H4 (cell line): Measurements from ENCODE around the gene SRPX2. TPM values are rescaled to one million over a fixed set of nuclear protein-coding genes. Genes with fewer than 3 reads are reported as not detected.
"Not testable (repeated sequence)": the region's sequence is repeated elsewhere in the genome, so short reads cannot be mapped to it uniquely, and the experiment has no call there.

Experiments used
- DNase-seq: peaks from one replicate; pipeline ENCODE4 v3.0.0-alpha.2; 2015; ENCODE audit warnings: low spot score
- total RNA-seq: library from RNA; depleted of rRNA; stranded (reverse); fragments of >200 nt; shearing (Covaris generic); gene quantifications from 2 replicates; pipeline ENCODE4 v1.2.3, GENCODE V29; 2014; rRNA removed

The SRPX2 gene
- total RNA-seq, 1 experiment from 2014 or later, result 27.9 TPM

- DNase-seq, result no peak
Observed at GRCh38 chrX:100696699-100697351, 52.8 kb downstream of the SRPX2 start.

DNA sequence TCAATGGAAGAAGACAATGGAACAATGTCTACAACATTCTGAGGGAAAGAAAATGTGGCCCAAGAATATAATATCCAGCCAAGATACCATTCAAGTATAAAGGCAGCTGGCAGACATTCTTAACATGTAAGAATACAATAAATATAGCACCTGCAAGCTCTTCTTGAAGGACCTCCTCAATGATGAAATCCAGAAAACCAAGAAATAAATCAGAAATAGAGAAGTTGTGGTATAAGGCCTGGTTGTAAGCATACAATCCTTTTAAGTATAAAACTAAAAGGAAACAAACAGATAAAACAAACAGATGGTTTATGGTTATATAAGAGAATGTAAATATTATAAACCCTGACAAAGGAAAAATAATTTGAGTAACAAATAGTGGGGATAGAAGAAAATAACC is 54.6 kb downstream of the SRPX2 start:
- DNase-seq, result no peak

GRCh38 chrX:100700809-100701208 is 56.8 kb downstream of the SRPX2 start:
- no peak for DNase-seq

DNA sequence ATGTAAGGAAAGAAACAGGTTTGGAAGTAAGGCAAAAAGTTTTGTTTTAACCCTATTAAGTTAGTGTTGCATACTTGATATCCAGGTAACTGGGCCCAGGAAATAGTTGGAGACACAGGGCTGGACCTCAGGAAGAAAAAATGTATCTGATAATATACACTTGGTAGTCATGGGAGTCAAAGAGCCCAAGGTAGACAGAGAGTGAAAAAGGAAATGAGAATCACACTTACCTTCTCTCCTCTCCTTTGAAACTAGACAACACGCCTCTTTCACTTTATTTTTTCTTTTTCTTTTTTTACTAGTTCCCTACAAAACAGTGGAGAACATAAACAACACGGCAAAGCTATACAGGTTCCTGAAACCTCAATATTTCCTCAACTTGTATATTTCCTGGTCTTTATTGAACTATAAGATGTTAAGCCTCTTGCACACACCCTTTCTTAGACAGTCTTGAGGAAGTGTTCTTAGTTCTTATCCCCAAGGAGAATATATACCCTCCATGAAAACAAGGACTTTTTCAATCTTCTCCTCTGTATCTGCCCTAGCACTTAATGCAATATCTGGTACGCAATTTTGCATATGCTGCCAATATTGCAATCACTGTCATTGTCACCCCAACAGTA is 60.7 kb downstream of the SRPX2 start:
- no peak for DNase-seq

- no peak for DNase-seq
Observed at GRCh38 chrX:100710816-100711215, 66.8 kb downstream of the SRPX2 start.

GRCh38 chrX:100717363-100717762 is 73.4 kb downstream of the SRPX2 start:
- DNase-seq, result no peak

DNA sequence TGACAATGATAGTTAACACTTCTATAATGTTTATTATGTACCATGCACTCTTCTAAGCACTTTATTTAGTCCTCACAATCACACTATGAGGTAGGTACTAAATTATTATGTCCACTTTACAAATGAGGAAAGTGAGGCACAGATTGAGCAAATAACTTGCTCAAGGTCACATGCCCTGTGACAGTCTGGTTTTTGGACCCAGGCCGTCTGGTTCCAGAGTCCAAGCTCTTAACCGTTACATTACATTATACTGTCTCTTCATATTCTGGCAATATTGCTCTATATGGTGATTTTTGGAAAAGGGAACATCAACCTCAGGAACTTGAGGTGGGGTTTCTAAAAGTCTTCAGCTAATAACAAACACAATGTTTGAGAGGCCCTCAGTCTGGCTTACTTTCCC is 75.1 kb downstream of the SRPX2 start:
- no peak for DNase-seq

DNA sequence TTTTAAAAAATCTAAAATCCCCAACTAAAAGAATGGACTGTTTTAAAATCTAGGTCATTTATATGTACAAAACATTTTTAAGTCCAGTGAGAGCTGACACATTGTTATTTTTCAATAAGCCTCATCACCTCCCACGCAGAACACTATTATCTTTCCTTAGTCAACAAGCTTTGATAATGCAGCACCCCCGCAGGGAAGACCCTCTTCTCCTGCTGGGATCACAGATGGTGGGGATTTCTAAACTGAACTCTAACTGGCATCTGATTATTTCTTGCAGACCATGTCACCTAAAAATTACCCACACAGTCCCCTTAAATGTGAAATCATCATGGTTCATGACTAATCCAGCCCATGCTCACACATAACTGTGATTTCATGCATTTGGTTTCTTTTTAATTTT is 76.3 kb downstream of the SRPX2 start:
- no peak for DNase-seq

DNA sequence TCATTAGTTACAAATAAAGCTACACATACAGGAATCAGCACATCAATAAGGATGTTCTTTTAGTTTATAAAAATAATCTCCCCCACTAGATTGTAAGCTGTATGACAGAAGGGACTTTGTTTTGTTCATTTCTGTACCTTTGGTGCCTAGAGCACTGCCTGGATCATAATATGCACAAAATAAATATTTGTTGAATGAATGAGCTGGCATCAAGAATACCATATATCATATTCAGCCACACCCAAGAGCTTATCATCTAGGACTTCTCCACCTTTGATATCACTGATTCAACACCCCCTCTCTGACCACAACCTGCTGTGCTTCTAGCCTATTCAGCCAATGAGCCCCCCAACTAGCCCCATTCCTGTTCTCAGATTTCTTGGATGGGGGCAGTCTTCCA is 77.3 kb downstream of the SRPX2 start:
- no peak for DNase-seq

DNA sequence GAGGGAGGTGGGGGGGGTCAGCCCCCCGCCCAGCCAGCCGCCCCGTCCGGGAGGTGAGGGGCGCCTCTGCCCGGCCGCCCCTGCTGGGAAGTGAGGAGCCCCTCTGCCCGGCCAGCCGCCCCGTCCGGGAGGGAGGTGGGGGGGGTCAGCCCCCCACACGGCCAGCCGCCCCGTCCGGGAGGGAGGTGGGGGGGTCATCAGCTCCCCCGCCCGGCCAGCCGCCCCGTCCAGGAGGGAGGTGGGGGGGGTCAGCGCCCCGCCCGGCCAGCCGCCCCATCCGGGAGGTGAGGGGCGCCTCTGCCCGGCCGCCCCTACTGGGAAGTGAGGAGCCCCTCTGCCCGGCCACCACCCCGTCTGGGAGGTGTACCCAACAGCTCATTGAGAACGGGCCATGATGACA is 80.0 kb downstream of the SRPX2 start:
- not testable (repeated sequence) for DNase-seq

Other genes with a start within 250 kb of the SRPX2 start
- gene PCDH19, start 233.9 kb upstream of the SRPX2 start, total RNA-seq, result 0.48 and 0.64 TPM in 2 replicates
- gene TNMD, start 59.3 kb upstream of the SRPX2 start, total RNA-seq, result not detected in 2 replicates
- 44.1 and 53.5 TPM in 2 replicates for gene TSPAN6, start 7.4 kb upstream of the SRPX2 start, total RNA-seq
- 2.0 and 4.6 TPM in 2 replicates for gene SYTL4, start 87.9 kb downstream of the SRPX2 start, total RNA-seq
- gene CSTF2, start 176.2 kb downstream of the SRPX2 start, total RNA-seq, result 26.1 and 28.7 TPM in 2 replicates
- not detected in 2 replicates for gene NOX1, start 230.2 kb downstream of the SRPX2 start, total RNA-seq